OCI-LY1 (cell line): Measurements from ENCODE around the gene TTLL9.

Experiments
- H2AFZ ChIP-seq: fragments of 200-600 bp; sonication (generic), shearing (Covaris generic); 2 replicates; pipeline ENCODE4 v1.6.0; 2014; ENCODE audit warnings: antibody characterized with exemption, mild to moderate bottlenecking, low read length
- H3F3A ChIP-seq: fragments of 200-600 bp; sonication (generic), shearing (Covaris generic); 2 replicates; pipeline ENCODE4 v1.6.0; 2014; ENCODE audit warnings: mild to moderate bottlenecking, antibody characterized with exemption, low read length, moderate library complexity; ENCODE audit not compliant: insufficient read depth
- H3K27ac ChIP-seq: fragments of 200-600 bp; sonication (generic); 2 replicates; pipeline ENCODE4 v1.5.1; 2014; ENCODE audit warnings: low read length, mixed run types, mild to moderate bottlenecking, low read depth; ENCODE audit not compliant: poor library complexity, severe bottlenecking
- H3K27me3 ChIP-seq: fragments of 200-600 bp; sonication (generic); 2 replicates; pipeline ENCODE4 v1.6.0; 2014; ENCODE audit warnings: antibody characterized with exemption, mild to moderate bottlenecking, low read length, moderate library complexity; ENCODE audit not compliant: insufficient read depth
- H3K36me3 ChIP-seq: fragments of 200-600 bp; sonication (generic); 2 replicates; pipeline ENCODE4 v1.6.1; 2014; ENCODE audit warnings: mild to moderate bottlenecking, antibody characterized with exemption, low read length, moderate library complexity, mixed read lengths; ENCODE audit not compliant: insufficient read depth
- H3K4me1 ChIP-seq: fragments of 200-600 bp; sonication (generic); 2 replicates; pipeline ENCODE4 v1.5.1; 2014; ENCODE audit warnings: mild to moderate bottlenecking, low read length, moderate library complexity; ENCODE audit not compliant: insufficient read depth, severe bottlenecking
- H3K4me2 ChIP-seq: fragments of 200-600 bp; sonication (generic), shearing (Covaris generic); 2 replicates; pipeline ENCODE4 v1.6.1; 2014; ENCODE audit warnings: low read length
- H3K4me3 ChIP-seq: fragments of 200-600 bp; sonication (generic); 2 replicates; pipeline ENCODE4 v1.5.1; 2014; ENCODE audit warnings: low read length, low read depth, mild to moderate bottlenecking, mixed read lengths; ENCODE audit not compliant: poor library complexity, severe bottlenecking
- H3K79me2 ChIP-seq: fragments of 200-600 bp; shearing (Covaris generic); 2 replicates; pipeline ENCODE4 v1.6.1; 2016; ENCODE audit warnings: mixed run types, low read length, mixed read lengths; ENCODE audit not compliant: insufficient read depth
- H3K9ac ChIP-seq: fragments of 200-600 bp; sonication (generic), shearing (Covaris generic); 2 replicates; pipeline ENCODE4 v1.6.1; 2014; ENCODE audit warnings: mild to moderate bottlenecking, low read length, mixed read lengths
- H3K9me2 ChIP-seq: fragments of 200-600 bp; sonication (generic), shearing (Covaris generic); 2 replicates; pipeline ENCODE4 v1.6.1; 2014; ENCODE audit warnings: low read depth, mild to moderate bottlenecking, low read length, mixed read lengths
- H3K9me3 ChIP-seq: fragments of 200-600 bp; shearing (Covaris generic); 2 replicates; pipeline ENCODE4 v1.6.1; 2014; ENCODE audit warnings: low read length, mixed read lengths
- H4K20me1 ChIP-seq: fragments of 200-600 bp; sonication (generic), shearing (Covaris generic); 2 replicates; pipeline ENCODE4 v1.6.0; 2016; ENCODE audit warnings: mild to moderate bottlenecking, low read length; ENCODE audit not compliant: insufficient read depth
- CTCF ChIP-seq: fragments of 200-600 bp; sonication (generic), shearing (Covaris generic); IDR thresholded peaks from 2 replicates; pipeline ENCODE4 v1.5.1; 2017; ENCODE audit warnings: mild to moderate bottlenecking, antibody characterized with exemption, low read length, moderate library complexity, mixed read lengths
- EZH2 ChIP-seq: fragments of 200-600 bp; sonication (generic), shearing (Covaris generic); IDR thresholded peaks from 2 replicates; pipeline ENCODE4 v1.8.0; 2017; ENCODE audit warnings: borderline replicate concordance, mixed run types, mild to moderate bottlenecking, antibody characterized with exemption, low read length, moderate library complexity, mixed read lengths

Gene TTLL9

GRCh38 chr20:31945319-31945718, 74.9 kb downstream of the TTLL9 start:
- no peak overlapping the region for H2AFZ ChIP-seq
- peaks cover 7% of the 10 kb centered on the region for H3K79me2 ChIP-seq
- TF ChIP-seq EZH2: no peak
- TF ChIP-seq CTCF: no peak
- H4K20me1 ChIP-seq: no peaks in the 10 kb centered on the region
- no peak overlapping the region for H3K9ac ChIP-seq
- H3K9me2 ChIP-seq: no peaks in the 10 kb centered on the region
- H3K9me3 ChIP-seq: no peaks in the 10 kb centered on the region
- peaks cover 5% of the 10 kb centered on the region for H3K4me1 ChIP-seq
- no peaks in the 10 kb centered on the region for H3F3A ChIP-seq
- H3K4me2 ChIP-seq: no peak overlapping the region
- no peaks in the 10 kb centered on the region for H3K27me3 ChIP-seq
- no peak overlapping the region for H3K4me3 ChIP-seq
- no peak overlapping the region for H3K27ac ChIP-seq
- H3K36me3 ChIP-seq: peaks cover 71% of the 10 kb centered on the region

GRCh38 chr20:31945785-31946184, 75.4 kb downstream of the TTLL9 start:
- H4K20me1 ChIP-seq: no peaks in the 10 kb centered on the region
- H3F3A ChIP-seq: no peaks in the 10 kb centered on the region
- peaks cover 72% of the 10 kb centered on the region for H3K36me3 ChIP-seq
- no peaks in the 10 kb centered on the region for H3K27me3 ChIP-seq
- H3K27ac ChIP-seq: no peak overlapping the region
- TF ChIP-seq CTCF (no peak), EZH2 (no peak)
- no peaks in the 10 kb centered on the region for H3K9me3 ChIP-seq
- no peak overlapping the region for H3K9ac ChIP-seq
- peaks cover 10% of the 10 kb centered on the region for H3K4me1 ChIP-seq
- H3K79me2 ChIP-seq: peaks cover 11% of the 10 kb centered on the region
- H3K4me2 ChIP-seq: no peak overlapping the region
- no peak overlapping the region for H2AFZ ChIP-seq
- H3K4me3 ChIP-seq: no peak overlapping the region
- H3K9me2 ChIP-seq: no peaks in the 10 kb centered on the region

GRCh38 chr20:31948008-31948407, 77.6 kb downstream of the TTLL9 start:
- H3K36me3 ChIP-seq: peaks cover 72% of the 10 kb centered on the region

More at GRCh38 chr20:31948008-31948407, 77.6 kb downstream of the TTLL9 start:
- Histone ChIP-seq H3K9me3 (no peaks in the 10 kb centered on the region), H3K79me2 (peaks cover 20% of the 10 kb centered on the region), H3K4me1 (peaks cover 16% of the 10 kb centered on the region), H4K20me1 (no peaks in the 10 kb centered on the region), H3K4me2 (no peak overlapping the region), H3K27ac (no peak overlapping the region), H3F3A (no peaks in the 10 kb centered on the region), H3K9ac (no peak overlapping the region), H3K9me2 (no peaks in the 10 kb centered on the region), H2AFZ (no peak overlapping the region), H3K4me3 (no peak overlapping the region), H3K27me3 (no peaks in the 10 kb centered on the region)
- TF ChIP-seq EZH2: no peak
- no peak for TF ChIP-seq CTCF
